ENCODE data around the gene NUMB. TPM values are rescaled to one million over a fixed set of nuclear protein-coding genes. Genes with fewer than 3 reads are reported as not detected.

NUMB gene
- total and polyA plus RNA-seq, 2 of the 4 experiments (the other 2 are of a cell fraction) = 45.9 to 114 TPM

GRCh38 chr14:73324533-73324932 lies 133.8 kb downstream of the NUMB start:
- H4K8ac ChIP-seq (ENCODE audit: low read depth in 2 of 2, low read length in 2 of 2) = no peak overlapping the region
- dilution Hi-C loops (cut with HindIII; ENCODE audit: low sequenced_read_pairs, unreplicated experiment) = no loop called here
- peaks cover 2% of the 10 kb centered on the region for H3K4me1 ChIP-seq (ENCODE audit: control insufficient read depth, insufficient read depth, low read length)
- H3K14ac ChIP-seq (replicated peaks; ENCODE audit: low read depth, low read length) = no peak overlapping the region
- peaks cover 2% of the 10 kb centered on the region; the same call in 1 of the 2 replicates for H3K36me3 ChIP-seq (ENCODE audit: control insufficient read depth, insufficient read depth, low read length)
- in situ Hi-C loops (cut with MboI; ENCODE audit: low sequenced_read_pairs) = no loop called here
- H3K4me2 ChIP-seq (ENCODE audit: low read depth, low read length) = no peak overlapping the region
- no peak overlapping the region for H3K4ac ChIP-seq (ENCODE audit: low read depth, low read length)
- H2BK5ac ChIP-seq (ENCODE audit: low read depth, low read length, poor library complexity, severe bottlenecking) = no peak overlapping the region
- no peak overlapping the region for H4K5ac ChIP-seq (ENCODE audit: low read depth, low read length)
- no peak overlapping the region for H3K27ac ChIP-seq (ENCODE audit: insufficient read depth, low read length)
- H3K9me1 ChIP-seq (ENCODE audit: insufficient read depth, low read length) = peaks cover 12% of the 10 kb centered on the region
- WGBS, 2 experiments (ENCODE audit: extremely low coverage in 2 of 2, insufficient read length in 1 of 2) = no CpG with 5 or more reads among the region's 1 CpG
- intact Hi-C loops (cut with micrococcal nuclease) = no loop called here
- H3K27me3 ChIP-seq (ENCODE audit: control insufficient read depth, insufficient read depth, low read length) = no peaks in the 10 kb centered on the region
- no peak overlapping the region for H2AK9ac ChIP-seq (replicated peaks; ENCODE audit: low read depth, low read length, poor library complexity)
- H2BK120ac ChIP-seq (ENCODE audit: low read depth, low read length) = no peak overlapping the region
- H3K79me1 ChIP-seq (ENCODE audit: low read depth in 1 of 2, low read length in 2 of 2) = peaks cover 28 to 42% of the 10 kb centered on the region in 2 experiments
- no peak overlapping the region for H2AFZ ChIP-seq (replicated peaks; ENCODE audit: low read length, poor library complexity)
- POLR2A ChIA-PET (ENCODE audit: unreplicated experiment) = interaction anchor here (0.5 kb wide), 1 partner anchor 7 kb away, joined by 3 read pairs; no protein-coding TSS in a partner anchor
- H2BK15ac ChIP-seq (ENCODE audit: low read depth, low read length) = no peak overlapping the region
- H3K9me3 ChIP-seq (ENCODE audit: control insufficient read depth, insufficient read depth, low read length) = no peaks in the 10 kb centered on the region
- no peak overlapping the region for H4K91ac ChIP-seq (ENCODE audit: insufficient read depth, low read depth, low read length)
- no peak overlapping the region for H3K9ac ChIP-seq (ENCODE audit: low read depth, low read length)
- H3K23ac ChIP-seq (ENCODE audit: low read depth, low read length) = no peak overlapping the region
- H3K56ac ChIP-seq (ENCODE audit: extremely low read depth, insufficient read depth, low read length) = no peak overlapping the region
- no peak overlapping the region for H2AK5ac ChIP-seq (ENCODE audit: low read depth, low read length)
- ATAC-seq (ENCODE audit: low read depth) (no peak), DNase-seq (no peak)
- no peak overlapping the region for H3K18ac ChIP-seq (ENCODE audit: low read depth, low read length)
- CTCF ChIA-PET = no interaction called here
- TF ChIP-seq CHD1 (IDR thresholded peaks at IDR 0.05; ENCODE audit: low read depth, low read length) = no peak
- TF ChIP-seq FOS (IDR thresholded peaks at IDR 0.05; ENCODE audit: low read depth, low read length) = no peak
- TF ChIP-seq RAD21 (IDR thresholded peaks at IDR 0.05; ENCODE audit: low read length) = no peak
- no peak for TF ChIP-seq RCOR1 (IDR thresholded peaks at IDR 0.05; ENCODE audit: insufficient replicate concordance, low read length)
- no peak for TF ChIP-seq RFX5 (IDR thresholded peaks at IDR 0.05; ENCODE audit: low read depth, low read length)
- TF ChIP-seq BHLHE40 (IDR thresholded peaks at IDR 0.05; ENCODE audit: low read depth, low read length) = no peak
- TF ChIP-seq NFE2L2 (IDR thresholded peaks at IDR 0.05; ENCODE audit: low read depth, low read length) = no peak
- TF ChIP-seq MAZ (IDR thresholded peaks at IDR 0.05; ENCODE audit: borderline replicate concordance, low read depth, low read length) = no peak
- TF ChIP-seq MXI1 (IDR thresholded peaks at IDR 0.05; ENCODE audit: borderline replicate concordance, low read depth, low read length) = no peak
- TF ChIP-seq POLR2A (IDR thresholded peaks at IDR 0.05; ENCODE audit: low read depth, low read length) = no peak
- no peak for TF ChIP-seq MAFK (IDR thresholded peaks at IDR 0.05; ENCODE audit: low read depth, low read length)
- TF ChIP-seq SMC3 (IDR thresholded peaks at IDR 0.05; ENCODE audit: low read depth, low read length) = no peak
- no peak for TF ChIP-seq ELK1 (IDR thresholded peaks at IDR 0.05; ENCODE audit: borderline replicate concordance, low read depth, low read length)
- TF ChIP-seq CTCF (conservative IDR thresholded peaks at IDR 0.05; ENCODE audit: low read depth, low read length) = no peak
- TF ChIP-seq CEBPB (IDR thresholded peaks at IDR 0.05; ENCODE audit: low read depth, low read length) = no peak
- no peak for TF ChIP-seq USF2 (IDR thresholded peaks at IDR 0.05; ENCODE audit: low read depth, low read length)
- no TSS peak for BruUV-seq (replicated peaks)
- H3K4me3 ChIP-seq (ENCODE audit: insufficient read depth, low read depth, low read length) = no peak overlapping the region
- H2BK20ac ChIP-seq (ENCODE audit: low read depth, low read length) = no peak overlapping the region
- H4K20me1 ChIP-seq (ENCODE audit: insufficient read depth, low read length) = peaks cover 16% of the 10 kb centered on the region; the same call in 1 of the 2 replicates

All from IMR-90 (cell line).